ENCODE measurements around the gene FILIP1L. TPM values are rescaled to one million over a fixed set of nuclear protein-coding genes. Genes with fewer than 3 reads are reported as not detected.
A peak's percentile ranks its signal among the peaks of the same experiment; 100 is the strongest.

The FILIP1L gene
- total and polyA plus RNA-seq, 4 donors: 4.8 to 18.7 (median 6.7) TPM

DNA sequence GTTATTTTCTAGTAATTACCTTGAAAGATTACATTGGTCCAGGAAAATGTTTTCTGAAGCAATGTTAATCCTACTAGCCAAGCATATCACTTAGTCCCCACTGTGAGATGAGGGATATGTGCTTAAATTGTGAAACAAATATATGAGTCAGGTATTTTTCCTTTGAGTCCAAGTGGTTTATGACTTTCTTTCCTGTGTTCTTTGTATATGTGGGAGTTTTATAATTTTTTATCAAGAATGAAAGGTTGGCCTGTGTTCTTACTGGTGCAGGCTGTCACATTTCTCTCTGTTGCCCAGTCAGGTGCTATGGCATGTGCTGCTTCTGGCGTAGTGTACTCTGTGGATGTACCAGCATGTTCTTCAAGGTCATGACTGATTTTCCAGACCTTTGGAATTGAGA is 149.2 kb downstream of the FILIP1L start:
- H3K4me3 ChIP-seq (ENCODE audit: low read depth, low read length): no peak overlapping the region
- WGBS (ENCODE audit: insufficient coverage): 88% methylated on average over 1 of the region's 1 CpG
- H3K9me3 ChIP-seq (ENCODE audit: control insufficient read depth, insufficient read depth, low read length): no peaks in the 10 kb centered on the region
- no peak overlapping the region for H3K27ac ChIP-seq (ENCODE audit: low read depth, low read length)
- no peaks in the 10 kb centered on the region for H3K36me3 ChIP-seq (ENCODE audit: control insufficient read depth, insufficient read depth, low read length)
- no peak for DNase-seq (ENCODE audit: low read depth in 4 of 6, low spot score in 6 of 6)
- H3K4me1 ChIP-seq (ENCODE audit: control insufficient read depth, insufficient read depth, low read length): no peaks in the 10 kb centered on the region
- no peaks in the 10 kb centered on the region for H3K27me3 ChIP-seq (ENCODE audit: control insufficient read depth, insufficient read depth, low read length)

- no peak for DNase-seq (ENCODE audit: low read depth in 4 of 6, low spot score in 6 of 6)
- Histone ChIP-seq H3K4me1 (ENCODE audit: control insufficient read depth, insufficient read depth, low read length) (no peaks in the 10 kb centered on the region), H3K4me3 (ENCODE audit: low read depth, low read length) (no peak overlapping the region), H3K27ac (ENCODE audit: low read depth, low read length) (no peak overlapping the region), H3K9me3 (ENCODE audit: control insufficient read depth, insufficient read depth, low read length) (no peaks in the 10 kb centered on the region), H3K27me3 (ENCODE audit: control insufficient read depth, insufficient read depth, low read length) (no peaks in the 10 kb centered on the region), H3K36me3 (ENCODE audit: control insufficient read depth, insufficient read depth, low read length) (no peaks in the 10 kb centered on the region)
- WGBS (ENCODE audit: insufficient coverage): no CpG with 5 or more reads among the region's 2 CpGs
Observed at GRCh38 chr3:99962703-99963102, 151.6 kb downstream of the FILIP1L start.

- Histone ChIP-seq H3K27me3 (ENCODE audit: control insufficient read depth, insufficient read depth, low read length) (no peaks in the 10 kb centered on the region), H3K9me3 (ENCODE audit: control insufficient read depth, insufficient read depth, low read length) (no peaks in the 10 kb centered on the region), H3K36me3 (ENCODE audit: control insufficient read depth, insufficient read depth, low read length) (no peaks in the 10 kb centered on the region), H3K27ac (ENCODE audit: low read depth, low read length) (no peak overlapping the region), H3K4me1 (ENCODE audit: control insufficient read depth, insufficient read depth, low read length) (no peaks in the 10 kb centered on the region), H3K4me3 (ENCODE audit: low read depth, low read length) (no peak overlapping the region)
- WGBS (ENCODE audit: insufficient coverage): 90% methylated on average over 5 of the region's 7 CpGs
- DNase-seq (ENCODE audit: low read depth in 4 of 6, low spot score in 6 of 6): no peak
Observed at GRCh38 chr3:99961756-99962515, 152.4 kb downstream of the FILIP1L start.

DNA sequence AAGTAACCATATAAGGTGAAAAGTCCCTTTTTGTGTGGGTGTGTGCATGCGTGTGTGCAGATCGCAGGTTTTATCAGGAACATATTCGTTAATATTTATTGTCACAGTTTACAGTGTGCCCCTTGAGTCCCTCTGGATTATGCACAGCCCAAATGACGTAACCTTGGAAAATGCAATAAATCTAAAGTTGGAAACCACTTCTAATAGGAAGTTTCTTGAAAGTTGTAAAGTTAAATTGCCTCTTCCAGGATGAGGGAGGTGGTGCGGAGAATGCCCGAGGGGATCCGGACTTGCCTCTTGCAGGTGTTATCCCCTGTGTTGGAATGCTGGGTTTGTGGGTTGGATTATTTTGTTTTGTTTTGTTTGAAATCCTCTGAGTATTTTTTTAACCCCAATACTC is 153.4 kb downstream of the FILIP1L start:
- no peaks in the 10 kb centered on the region for H3K9me3 ChIP-seq (ENCODE audit: control insufficient read depth, insufficient read depth, low read length)
- 92% methylated on average over 7 of the region's 7 CpGs for WGBS (ENCODE audit: insufficient coverage)
- H3K4me3 ChIP-seq (ENCODE audit: low read depth, low read length): no peak overlapping the region
- H3K4me1 ChIP-seq (ENCODE audit: control insufficient read depth, insufficient read depth, low read length): no peaks in the 10 kb centered on the region
- H3K27me3 ChIP-seq (ENCODE audit: control insufficient read depth, insufficient read depth, low read length): no peaks in the 10 kb centered on the region
- no peaks in the 10 kb centered on the region for H3K36me3 ChIP-seq (ENCODE audit: control insufficient read depth, insufficient read depth, low read length)
- DNase-seq (ENCODE audit: low read depth in 4 of 6, low spot score in 6 of 6): no peak
- no peak overlapping the region for H3K27ac ChIP-seq (ENCODE audit: low read depth, low read length)

DNA sequence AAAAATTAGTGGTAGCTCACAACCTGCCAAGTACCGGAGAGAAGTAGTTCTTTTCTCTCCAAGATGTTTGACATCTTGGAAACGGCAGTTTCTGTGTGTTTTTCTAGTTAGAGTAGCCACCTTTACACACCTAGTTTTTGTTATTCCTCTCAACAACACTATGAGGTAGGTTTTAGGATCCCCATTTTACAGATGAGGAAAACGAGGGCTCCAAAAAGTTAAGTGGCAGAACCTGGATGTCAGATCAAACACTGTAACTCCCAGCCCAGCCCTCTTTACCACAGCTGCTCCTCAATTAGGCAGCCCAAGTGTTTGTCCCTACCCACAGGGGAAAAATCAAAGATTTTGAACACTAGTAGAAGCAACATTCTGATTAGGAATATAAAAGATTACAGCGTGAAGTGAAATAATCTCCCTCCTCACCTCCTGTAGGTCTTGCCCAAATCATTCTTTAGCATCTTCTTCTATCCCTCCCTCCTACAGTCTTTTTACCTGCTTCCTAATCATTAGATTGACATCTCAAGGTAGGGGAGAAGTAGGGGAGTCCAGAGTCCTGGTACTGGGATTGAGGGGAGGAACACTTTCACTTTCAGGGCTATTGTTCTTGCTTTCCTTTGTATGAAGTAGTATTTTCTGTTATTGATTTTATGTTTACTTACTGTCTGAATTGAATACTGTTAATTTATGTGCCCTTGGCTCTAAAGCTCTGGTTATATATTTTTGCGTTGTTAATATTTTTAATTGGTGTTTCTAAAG is 154.0 kb downstream of the FILIP1L start:
- Histone ChIP-seq H3K4me3 (ENCODE audit: low read depth, low read length) (no peak overlapping the region), H3K4me1 (ENCODE audit: control insufficient read depth, insufficient read depth, low read length) (no peaks in the 10 kb centered on the region), H3K36me3 (ENCODE audit: control insufficient read depth, insufficient read depth, low read length) (no peaks in the 10 kb centered on the region), H3K27me3 (ENCODE audit: control insufficient read depth, insufficient read depth, low read length) (no peaks in the 10 kb centered on the region), H3K27ac (ENCODE audit: low read depth, low read length) (no peak overlapping the region), H3K9me3 (ENCODE audit: control insufficient read depth, insufficient read depth, low read length) (no peaks in the 10 kb centered on the region)
- no peak for DNase-seq (ENCODE audit: low read depth in 4 of 6, low spot score in 6 of 6)
- no CpG with 5 or more reads among the region's 5 CpGs for WGBS (ENCODE audit: insufficient coverage)

DNA sequence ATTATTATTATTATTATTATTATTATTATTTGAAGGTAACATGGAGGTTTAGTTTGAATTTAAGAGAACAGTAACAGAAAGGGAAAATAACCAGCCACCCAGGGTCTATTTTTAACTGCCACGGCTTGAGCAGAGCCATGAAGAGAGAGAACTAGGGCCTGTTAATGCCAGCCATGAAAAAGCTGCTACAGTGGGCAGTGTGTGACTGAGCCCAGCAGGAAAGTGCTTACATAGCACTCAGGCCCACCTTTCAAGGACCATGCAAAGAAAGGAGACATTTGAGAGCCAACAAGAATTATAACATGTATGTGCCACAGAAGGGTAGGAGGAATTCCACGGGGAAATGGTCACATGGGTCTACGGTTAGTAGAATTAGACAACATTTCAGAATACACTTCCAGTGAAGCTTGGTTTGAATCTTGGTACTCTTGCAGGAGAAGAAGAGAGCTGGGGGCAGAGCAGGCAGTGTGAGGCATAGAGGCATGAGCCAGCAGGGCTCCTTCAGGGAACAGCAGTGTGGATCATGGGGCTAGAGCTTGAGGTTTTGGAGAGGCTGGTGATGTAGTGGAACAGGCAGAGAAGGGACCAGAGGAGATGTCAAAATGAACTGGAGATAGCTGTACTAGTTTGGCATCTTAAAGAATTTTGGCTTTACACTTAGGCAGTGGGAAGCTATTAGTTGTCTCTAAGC is 155.9 kb downstream of the FILIP1L start:
- Histone ChIP-seq H3K4me3 (ENCODE audit: low read depth, low read length) (no peak overlapping the region), H3K9me3 (ENCODE audit: control insufficient read depth, insufficient read depth, low read length) (no peaks in the 10 kb centered on the region), H3K27ac (ENCODE audit: low read depth, low read length) (no peak overlapping the region), H3K27me3 (ENCODE audit: control insufficient read depth, insufficient read depth, low read length) (no peaks in the 10 kb centered on the region), H3K36me3 (ENCODE audit: control insufficient read depth, insufficient read depth, low read length) (no peaks in the 10 kb centered on the region), H3K4me1 (ENCODE audit: control insufficient read depth, insufficient read depth, low read length) (no peaks in the 10 kb centered on the region)
- WGBS (ENCODE audit: insufficient coverage): 100% methylated on average over 1 of the region's 3 CpGs
- DNase-seq (ENCODE audit: low read depth in 4 of 6, low spot score in 6 of 6): no peak

- no CpG with 5 or more reads among the region's 4 CpGs for WGBS (ENCODE audit: insufficient coverage)
- no peaks in the 10 kb centered on the region for H3K9me3 ChIP-seq (ENCODE audit: control insufficient read depth, insufficient read depth, low read length)
- H3K27ac ChIP-seq (ENCODE audit: low read depth, low read length): no peak overlapping the region
- H3K36me3 ChIP-seq (ENCODE audit: control insufficient read depth, insufficient read depth, low read length): no peaks in the 10 kb centered on the region
- H3K27me3 ChIP-seq (ENCODE audit: control insufficient read depth, insufficient read depth, low read length): no peaks in the 10 kb centered on the region
- H3K4me1 ChIP-seq (ENCODE audit: control insufficient read depth, insufficient read depth, low read length): no peaks in the 10 kb centered on the region
- peak in 1 of 6 donors; percentile 72 for DNase-seq (ENCODE audit: low read depth in 4 of 6, low spot score in 6 of 6)
- no peak overlapping the region for H3K4me3 ChIP-seq (ENCODE audit: low read depth, low read length)
Observed at GRCh38 chr3:99957151-99957796, 157.0 kb downstream of the FILIP1L start.

DNA sequence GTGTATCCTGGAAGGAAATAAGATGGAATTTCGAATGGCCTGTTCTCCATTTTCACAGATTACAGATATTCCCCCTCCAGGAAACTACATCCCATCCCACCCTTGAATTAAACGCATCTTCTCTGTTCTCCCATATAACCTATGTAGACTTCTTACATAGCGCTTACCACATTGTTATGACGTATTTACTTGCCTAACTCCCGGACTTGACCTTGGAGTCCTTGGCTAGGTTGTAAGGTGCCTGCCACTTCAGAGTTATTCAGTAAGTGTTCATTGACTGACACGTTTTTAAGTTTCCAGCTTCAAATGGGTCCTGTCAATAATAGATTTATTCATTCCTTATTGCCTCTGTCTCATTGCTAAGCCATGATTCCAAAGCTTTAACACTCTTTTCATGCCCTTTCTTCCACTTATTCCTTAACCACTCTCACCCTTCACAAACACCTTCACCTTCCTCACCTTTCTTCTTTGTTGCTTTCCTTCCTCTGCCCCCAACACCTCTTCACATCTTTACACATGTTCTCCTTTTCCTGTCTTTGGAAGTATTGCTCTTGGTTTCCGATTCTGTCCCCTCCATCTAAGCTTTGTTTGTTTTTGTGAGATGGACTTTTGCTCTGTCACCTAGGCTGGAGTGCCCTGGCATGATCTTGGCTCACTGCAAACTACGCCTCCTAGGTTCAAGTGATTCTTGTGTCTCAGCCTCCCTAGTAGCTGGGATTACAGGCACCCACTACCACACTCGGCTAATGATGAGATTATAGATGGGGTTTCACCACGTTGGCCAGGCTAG is 158.3 kb downstream of the FILIP1L start:
- Histone ChIP-seq H3K36me3 (ENCODE audit: control insufficient read depth, insufficient read depth, low read length) (no peaks in the 10 kb centered on the region), H3K4me1 (ENCODE audit: control insufficient read depth, insufficient read depth, low read length) (no peaks in the 10 kb centered on the region), H3K27ac (ENCODE audit: low read depth, low read length) (no peak overlapping the region), H3K4me3 (ENCODE audit: low read depth, low read length) (no peak overlapping the region), H3K9me3 (ENCODE audit: control insufficient read depth, insufficient read depth, low read length) (no peaks in the 10 kb centered on the region), H3K27me3 (ENCODE audit: control insufficient read depth, insufficient read depth, low read length) (no peaks in the 10 kb centered on the region)
- 98% methylated on average over 6 of the region's 10 CpGs for WGBS (ENCODE audit: insufficient coverage)
- no peak for DNase-seq (ENCODE audit: low read depth in 4 of 6, low spot score in 6 of 6)
